Midbrain (tissue), 1 donor: ENCODE measurements around the gene LCE2B.

Experiments used
- DNase-seq: peaks from one replicate; lab custom pipeline; 2025; lab: John Stamatoyannopoulos, UW

LCE2B gene

DNA sequence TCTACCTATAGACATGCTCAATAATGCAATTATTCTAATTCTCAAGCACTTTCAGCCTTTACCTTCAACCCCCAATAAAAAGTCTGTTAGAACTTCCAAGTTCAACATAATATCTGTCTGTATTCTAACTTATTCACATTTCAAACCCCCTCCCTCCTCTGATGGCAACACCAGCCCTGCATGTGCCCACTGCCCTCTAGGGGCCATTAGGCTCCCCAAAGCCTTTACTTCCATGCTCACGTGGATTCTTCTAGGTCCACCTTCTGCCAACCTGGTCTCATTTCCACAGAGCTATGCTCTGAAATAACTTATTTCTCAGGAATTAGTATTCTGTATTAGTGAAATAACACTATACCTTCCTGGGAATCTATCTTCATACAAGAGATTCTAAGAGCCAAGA lies 49.7 kb downstream of the LCE2B start:
- DNase-seq, result no peak
